HAP-1 (cell line): ENCODE data around the gene CA5B.
"Not testable (repeated sequence)": the region's sequence is repeated elsewhere in the genome, so short reads cannot be mapped to it uniquely, and the experiment has no call there.

Experiments used
- DNase-seq, 2 experiments: peaks; one replicate each; pipeline ENCODE4 v3.0.0-alpha.2; 2016 to 2020; ENCODE audit warnings: low spot score in 2 of 2
- H3K27me3 ChIP-seq: fragments of 250-450 bp; sonication (Bioruptor Pico); 2 replicates; pipeline ENCODE4 v1.5.1; 2020; ENCODE audit warnings: low read depth, mild to moderate bottlenecking, moderate library complexity
- H3K36me3 ChIP-seq: fragments of 250-450 bp; sonication (Bioruptor Pico); replicated peaks from 2 replicates; pipeline ENCODE4 v1.5.1; 2020; ENCODE audit warnings: mild to moderate bottlenecking
- H3K4me1 ChIP-seq: fragments of 250-450 bp; sonication (Bioruptor Pico); 2 replicates; pipeline ENCODE4 v1.5.1; 2020; ENCODE audit warnings: mild to moderate bottlenecking
- H3K4me3 ChIP-seq: fragments of 250-450 bp; sonication (Bioruptor Pico); 2 replicates; pipeline ENCODE4 v1.5.1; 2020; ENCODE audit warnings: mild to moderate bottlenecking, moderate library complexity
- H3K9me3 ChIP-seq: fragments of 250-450 bp; sonication (Bioruptor Pico); 2 replicates; pipeline ENCODE4 v1.5.1; 2020; ENCODE audit warnings: mild to moderate bottlenecking, moderate library complexity
- in situ Hi-C: fragments of 300-500 bp; cut with MboI; formaldehyde crosslinking; loops from 3 replicates; pipeline ENCODE4 v1.14.3; 2020; ENCODE audit warnings: low sequenced_read_pairs, inconsistent platforms, mixed read lengths

CA5B gene

DNA sequence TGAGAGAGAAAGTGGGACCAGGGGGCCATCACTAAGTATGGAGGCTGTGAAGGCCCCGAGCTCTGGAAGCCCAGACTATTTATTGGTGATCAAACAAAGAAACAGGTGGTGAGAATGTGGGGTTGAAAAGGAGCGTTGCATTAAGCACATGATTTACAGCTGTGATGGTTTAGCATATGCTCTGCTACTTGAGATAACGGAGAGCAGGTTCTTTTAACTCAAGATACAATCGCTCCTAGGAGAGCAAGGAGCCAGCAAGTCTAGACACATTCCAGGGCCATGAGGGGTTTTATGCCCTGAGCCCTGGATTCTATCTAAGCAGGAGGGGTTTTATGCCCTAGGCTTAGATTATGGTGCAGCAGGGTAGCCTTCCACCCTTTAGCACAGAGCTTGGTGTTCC lies 6.7 kb upstream of the CA5B start:
- DNase-seq, H3K27me3 ChIP-seq, in situ Hi-C loops, H3K4me1 ChIP-seq, H3K4me3 ChIP-seq, H3K9me3 ChIP-seq, H3K36me3 ChIP-seq: not testable (repeated sequence)

DNA sequence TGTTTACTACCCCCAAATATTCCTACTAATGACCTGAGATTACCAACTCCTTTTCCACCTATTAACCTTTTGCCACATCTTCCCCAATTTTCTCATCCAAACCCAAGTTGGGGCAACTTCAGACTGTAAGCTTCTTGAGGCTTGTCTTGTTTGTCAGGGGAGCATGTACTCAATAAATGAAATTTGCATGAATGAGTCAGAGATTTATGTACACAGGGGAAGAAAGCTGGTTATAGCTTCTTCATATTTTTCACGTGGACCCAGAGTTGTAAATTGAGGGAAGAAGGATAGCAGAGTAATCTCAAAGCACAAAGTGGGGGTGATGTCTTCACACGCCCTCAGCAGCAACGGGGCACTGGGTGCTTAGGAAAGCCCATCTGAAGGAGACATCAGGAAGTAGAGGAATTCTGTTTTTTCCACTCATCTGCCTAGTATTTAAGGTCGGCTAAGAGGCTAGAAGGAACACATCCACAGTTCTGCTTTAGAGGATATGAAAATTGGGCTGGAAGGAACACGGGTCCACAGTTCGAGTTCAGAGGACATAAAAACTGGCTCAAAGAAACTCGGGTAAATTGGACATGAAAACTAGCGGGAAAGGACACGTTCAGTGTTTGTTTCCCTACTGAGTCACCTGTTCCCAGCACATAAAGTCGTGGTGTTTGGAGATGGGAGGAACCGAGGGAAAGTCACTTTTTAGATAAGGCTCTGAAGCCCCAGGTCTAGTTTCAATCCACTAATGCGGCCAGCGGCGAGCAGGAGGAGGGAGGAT lies 696 bp upstream of the CA5B start:
- Histone ChIP-seq H3K4me3 (peak overlapping the region; percentile 11), H3K4me1 (peaks cover 22% of the 10 kb centered on the region), H3K9me3 (no peaks in the 10 kb centered on the region), H3K27me3 (no peaks in the 10 kb centered on the region), H3K36me3 (no peaks in the 10 kb centered on the region)
- DNase-seq, result no peak
- in situ Hi-C loops, result no loop called here

DNA sequence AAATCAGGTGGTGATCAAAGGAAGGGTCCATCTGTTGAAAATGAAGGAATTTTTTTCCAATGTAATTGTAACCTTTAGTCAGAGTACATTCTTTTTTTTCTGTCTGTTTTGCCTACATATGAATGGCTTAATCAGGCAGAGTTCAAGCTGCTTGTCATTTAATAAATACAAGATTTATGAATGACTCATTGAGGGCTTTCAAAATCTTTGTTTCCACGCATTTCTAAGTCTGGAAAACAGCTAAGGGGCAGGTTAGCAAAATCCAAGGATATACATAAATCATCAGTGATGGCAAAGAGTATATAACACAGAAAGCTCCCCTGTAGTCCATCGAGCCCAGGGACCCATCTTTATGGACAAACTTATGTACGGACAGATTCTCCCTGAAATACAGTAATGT lies 1.8 kb downstream of the CA5B start:
- Histone ChIP-seq H3K4me3 (no peak overlapping the region), H3K36me3 (no peaks in the 10 kb centered on the region), H3K27me3 (no peaks in the 10 kb centered on the region), H3K9me3 (no peaks in the 10 kb centered on the region), H3K4me1 (peaks cover 24% of the 10 kb centered on the region)
- in situ Hi-C loops, result no loop called here
- peak; percentile 42 to 94 for DNase-seq

DNA sequence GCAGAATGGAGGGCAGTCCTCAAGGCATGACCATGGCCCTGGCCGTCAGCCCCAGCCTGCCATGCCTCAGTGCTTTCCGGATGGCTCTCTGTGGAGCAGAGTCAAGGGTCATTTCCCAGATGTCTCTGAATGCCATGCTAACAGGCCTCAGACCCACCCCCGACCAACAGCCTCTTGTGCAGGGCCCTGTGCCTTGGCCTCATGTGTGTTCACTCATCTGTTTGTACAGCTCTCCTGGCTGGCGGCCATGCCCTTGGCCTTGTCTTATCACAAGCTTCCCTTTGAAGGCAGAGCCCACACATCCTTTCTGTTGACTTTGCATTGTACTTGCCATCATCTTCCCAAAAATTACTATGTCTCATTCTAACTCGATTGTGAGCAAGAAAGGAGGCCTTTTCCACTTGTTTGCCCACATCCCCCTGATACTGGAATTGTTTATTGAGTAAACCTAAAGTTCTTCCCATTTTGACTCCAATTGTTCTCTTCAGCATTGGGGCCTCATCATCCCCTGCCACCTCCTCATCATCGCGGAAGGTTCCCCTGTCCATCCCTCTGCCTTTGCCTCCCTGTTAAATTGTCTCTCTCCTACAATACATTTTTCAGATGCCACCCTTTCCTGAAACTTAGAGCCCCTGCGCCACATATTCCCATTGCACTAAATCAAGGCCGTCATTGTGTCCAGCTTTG lies 6.3 kb downstream of the CA5B start:
- Histone ChIP-seq H3K36me3 (no peaks in the 10 kb centered on the region), H3K4me1 (peaks cover 43% of the 10 kb centered on the region), H3K9me3 (no peaks in the 10 kb centered on the region), H3K4me3 (no peak overlapping the region), H3K27me3 (no peaks in the 10 kb centered on the region)
- in situ Hi-C loops, result no loop called here
- DNase-seq, result no peak

DNA sequence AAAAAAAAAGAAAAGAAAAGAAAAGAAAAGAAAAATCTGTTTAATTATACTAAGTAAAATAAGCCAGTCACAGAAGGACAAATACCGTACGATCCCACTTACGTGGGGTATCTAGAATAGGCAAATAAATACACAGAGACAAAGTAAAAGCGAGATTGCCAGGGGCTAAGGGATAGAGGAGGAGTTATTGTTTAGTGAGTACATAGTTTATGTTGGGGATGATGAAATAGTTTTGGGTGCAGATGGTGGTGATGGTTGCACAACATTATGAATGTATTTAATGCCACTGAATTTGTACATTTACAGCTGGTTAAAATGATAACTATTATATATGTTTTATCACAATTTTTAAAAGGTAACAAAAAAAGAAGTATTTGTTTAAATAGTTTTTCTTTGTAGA lies 7.1 kb downstream of the CA5B start:
- peak in 1 of 2 experiments; percentile 75 for DNase-seq
- Histone ChIP-seq H3K9me3 (no peaks in the 10 kb centered on the region), H3K27me3 (no peaks in the 10 kb centered on the region), H3K4me1 (peaks cover 47% of the 10 kb centered on the region), H3K36me3 (no peaks in the 10 kb centered on the region), H3K4me3 (no peak overlapping the region)
- in situ Hi-C loops, result no loop called here

DNA sequence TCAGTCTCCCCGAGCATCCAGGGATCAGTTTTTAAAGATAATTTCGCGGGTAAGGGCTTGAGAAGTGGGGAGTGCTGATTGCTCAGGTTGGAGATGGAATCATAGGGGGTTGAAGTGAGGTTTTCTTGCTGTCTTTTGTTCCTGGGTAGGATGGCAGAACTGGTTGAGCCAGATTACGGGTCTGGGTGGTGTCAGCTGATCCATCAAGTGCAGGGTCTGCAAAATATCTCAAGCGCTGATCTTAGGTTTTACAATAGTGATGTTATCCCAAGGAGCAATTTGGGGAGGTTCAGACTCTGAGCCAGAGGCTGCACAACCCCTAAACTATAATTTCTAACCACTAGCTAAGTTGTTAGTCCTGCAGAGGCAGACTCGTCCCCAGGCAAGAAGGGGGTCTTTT lies 8.6 kb downstream of the CA5B start:
- H3K9me3 ChIP-seq, H3K27me3 ChIP-seq, DNase-seq, H3K4me3 ChIP-seq, in situ Hi-C loops, H3K36me3 ChIP-seq: not testable (repeated sequence)
- H3K4me1 ChIP-seq, result peaks cover 56% of the 10 kb centered on the region

DNA sequence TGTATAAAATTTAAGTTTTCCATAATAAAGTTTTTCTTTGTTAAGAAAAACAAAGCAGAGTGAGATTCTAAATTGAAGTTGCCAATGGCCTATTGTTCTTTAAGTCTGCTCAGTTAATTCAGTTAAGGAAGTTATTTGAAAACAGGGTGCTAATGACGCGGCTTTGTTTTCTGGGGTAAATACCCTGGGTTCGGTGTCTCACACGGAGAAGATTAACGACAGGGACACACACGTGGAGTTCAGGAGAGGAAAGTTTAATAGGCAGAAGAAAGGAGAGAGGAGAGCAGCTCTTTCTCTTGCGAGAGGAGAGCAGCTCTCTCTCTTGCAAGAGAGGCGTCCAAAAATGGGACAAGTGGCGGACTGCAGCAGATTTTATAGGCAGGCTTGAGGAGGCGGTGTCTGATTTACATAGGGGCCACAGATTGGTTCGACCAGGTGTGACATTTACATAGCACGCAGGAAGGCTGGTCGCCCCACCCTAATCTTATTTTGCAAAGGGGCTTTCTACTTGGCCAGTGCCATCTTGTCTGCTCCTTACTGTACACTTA lies 9.6 kb downstream of the CA5B start:
- peaks cover 65% of the 10 kb centered on the region for H3K4me1 ChIP-seq
- H3K27me3 ChIP-seq, result no peaks in the 10 kb centered on the region
- no peaks in the 10 kb centered on the region for H3K36me3 ChIP-seq
- H3K9me3 ChIP-seq, result no peaks in the 10 kb centered on the region
- in situ Hi-C loops, result no loop called here
- H3K4me3 ChIP-seq, result no peak overlapping the region
- DNase-seq, result peak; percentile 44 to 83

DNA sequence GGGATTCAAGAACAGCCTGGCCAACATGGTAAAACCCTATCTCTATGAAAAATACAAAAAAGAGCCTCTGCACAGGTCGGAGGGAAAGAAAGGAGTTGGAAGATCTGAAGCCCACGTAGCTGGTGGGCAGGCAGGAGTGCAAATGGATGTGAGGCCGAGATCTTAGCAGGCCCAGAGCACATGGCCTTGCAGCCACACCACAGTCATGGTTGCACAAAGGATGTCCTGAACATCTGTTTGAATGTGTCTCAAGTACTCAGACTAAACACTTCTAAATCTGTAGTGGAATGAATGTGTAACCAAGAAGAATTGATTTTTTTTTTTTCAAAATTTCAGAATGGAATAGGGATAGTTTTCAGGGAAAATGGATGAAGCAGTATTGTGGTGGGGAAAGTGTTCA lies 10.8 kb downstream of the CA5B start:
- no peaks in the 10 kb centered on the region for H3K9me3 ChIP-seq
- in situ Hi-C loops, result no loop called here
- DNase-seq, result no peak
- H3K27me3 ChIP-seq, result no peaks in the 10 kb centered on the region
- H3K4me3 ChIP-seq, result no peak overlapping the region
- peaks cover 74% of the 10 kb centered on the region for H3K4me1 ChIP-seq
- no peaks in the 10 kb centered on the region for H3K36me3 ChIP-seq

DNA sequence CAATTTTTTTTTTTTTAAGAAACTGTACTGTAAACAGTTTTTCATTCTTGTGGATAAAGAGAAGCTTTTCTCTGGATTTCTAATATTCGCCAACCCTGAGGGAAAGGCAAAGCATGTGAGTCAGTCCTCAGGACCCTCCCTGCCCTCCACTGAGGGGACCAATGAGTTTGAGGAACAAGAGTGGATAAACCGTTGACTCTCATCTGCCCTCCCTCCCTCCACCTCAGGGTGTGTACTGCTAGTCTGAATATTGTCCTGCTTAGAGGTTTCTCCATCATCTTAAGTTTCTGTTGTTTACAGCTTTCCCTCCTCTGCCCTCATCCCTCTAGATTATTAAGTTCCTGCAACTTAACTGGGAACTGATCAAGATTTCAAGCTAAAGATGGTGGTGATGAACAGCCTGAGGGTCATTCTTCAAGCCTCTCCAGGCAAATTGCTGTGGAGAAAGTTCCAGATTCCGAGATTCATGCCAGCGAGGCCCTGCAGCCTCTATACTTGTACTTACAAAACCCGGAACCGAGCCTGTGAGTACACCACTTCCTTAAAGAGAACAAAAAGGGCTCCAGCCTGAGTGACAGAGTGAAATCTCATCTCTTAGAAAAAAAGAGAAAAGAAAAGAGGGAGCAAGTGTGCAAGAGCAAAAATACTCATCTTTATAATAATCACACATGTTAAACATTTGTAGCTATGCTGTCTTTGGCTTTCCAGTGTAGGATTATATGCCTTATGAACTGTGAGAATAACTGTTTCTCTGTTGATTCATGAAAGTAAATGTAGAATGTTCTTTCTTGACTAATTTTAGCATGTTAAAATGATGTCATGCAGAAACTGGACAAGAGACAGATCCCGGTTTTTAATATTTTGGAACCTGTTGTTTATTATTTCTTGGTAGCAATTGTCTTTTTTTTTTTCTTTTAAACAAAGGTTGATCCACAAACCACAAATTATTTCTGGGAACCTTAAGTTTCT lies 11.9 kb downstream of the CA5B start:
- no peaks in the 10 kb centered on the region for H3K9me3 ChIP-seq
- no peaks in the 10 kb centered on the region for H3K36me3 ChIP-seq
- H3K4me1 ChIP-seq, result peaks cover 75% of the 10 kb centered on the region
- no peak overlapping the region for H3K4me3 ChIP-seq
- in situ Hi-C loops, result no loop called here
- DNase-seq, result no peak
- H3K27me3 ChIP-seq, result no peaks in the 10 kb centered on the region

DNA sequence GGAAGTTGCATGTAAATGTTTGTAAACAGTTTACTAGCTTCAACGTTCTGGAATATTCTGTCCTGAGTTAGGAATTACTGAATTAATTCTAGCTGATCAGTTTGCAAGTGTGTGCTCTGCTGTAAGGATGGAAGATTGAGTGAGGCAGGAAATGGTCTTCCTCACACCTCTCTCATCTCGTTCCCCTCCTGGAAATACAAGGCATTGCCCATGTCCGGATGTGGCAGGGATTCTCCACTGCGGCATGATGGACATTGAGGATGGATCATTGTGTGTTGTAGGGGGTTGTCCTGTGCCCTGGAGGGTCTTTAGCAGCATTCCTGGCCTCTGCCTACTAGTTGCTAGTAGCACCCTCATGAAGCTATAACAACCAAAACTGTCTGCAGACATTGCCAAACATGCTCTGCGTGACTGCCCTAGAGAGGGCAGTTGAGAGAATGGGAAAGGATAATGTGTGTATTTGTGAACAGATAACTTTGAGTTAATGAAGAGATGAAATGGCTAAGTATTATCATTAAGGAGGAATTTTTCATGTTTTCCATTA lies 12.6 kb downstream of the CA5B start:
- Histone ChIP-seq H3K36me3 (no peaks in the 10 kb centered on the region; the same call in 1 of the 2 replicates), H3K4me1 (peaks cover 68% of the 10 kb centered on the region), H3K4me3 (no peak overlapping the region), H3K9me3 (no peaks in the 10 kb centered on the region), H3K27me3 (no peaks in the 10 kb centered on the region)
- DNase-seq, result peak in 1 of 2 experiments; percentile 73
- in situ Hi-C loops, result no loop called here

DNA sequence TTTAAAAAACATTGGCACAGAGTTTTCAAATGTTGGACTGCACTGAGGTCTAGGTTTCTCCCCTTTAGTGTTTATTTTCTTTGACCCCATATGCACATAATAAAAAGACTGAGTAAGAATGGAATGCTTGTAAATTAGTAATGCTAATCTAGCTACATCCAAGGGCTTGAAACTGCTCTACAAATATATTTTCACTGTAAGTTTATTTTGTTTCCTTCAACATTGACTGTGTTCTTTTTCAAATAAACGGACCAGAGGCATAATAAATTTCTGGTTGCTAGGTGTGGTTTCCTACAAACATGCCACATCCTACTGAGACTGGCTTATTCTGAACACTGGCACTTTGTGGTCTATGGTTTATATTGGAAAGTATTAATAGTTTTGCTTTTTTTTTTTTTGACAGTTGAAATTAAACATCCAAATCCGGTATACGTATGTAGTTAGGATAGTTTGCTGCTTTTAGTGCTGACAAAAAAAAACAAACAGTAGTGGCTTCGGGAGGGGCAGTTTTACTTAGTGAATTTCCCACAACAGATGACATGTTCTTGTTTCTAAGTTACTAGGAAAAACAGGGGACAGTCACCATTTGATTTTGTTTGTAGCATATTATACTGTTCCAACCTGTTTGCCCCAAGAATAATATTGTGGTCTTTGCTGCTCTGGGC lies 13.2 kb downstream of the CA5B start:
- in situ Hi-C loops, result no loop called here

DNA sequence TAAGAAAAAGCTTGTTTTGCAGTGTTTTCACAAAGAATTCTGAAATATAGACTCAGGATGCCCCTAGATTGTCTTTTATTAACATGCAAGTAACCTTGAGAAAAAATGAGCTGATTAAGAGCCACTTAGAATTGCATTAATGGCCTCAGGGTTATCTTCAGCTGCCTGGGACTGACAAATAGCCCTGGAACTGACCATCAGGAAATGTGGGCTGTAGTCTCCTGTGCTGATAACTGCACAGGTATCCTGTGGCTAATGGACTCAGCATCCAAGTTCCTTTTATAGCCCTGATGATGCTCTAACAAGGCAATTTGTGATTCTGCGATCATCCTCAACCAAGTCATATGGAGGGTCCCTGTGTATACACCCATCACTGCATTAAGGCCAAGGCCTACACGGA lies 17.0 kb downstream of the CA5B start:
- Histone ChIP-seq H3K9me3 (no peaks in the 10 kb centered on the region), H3K27me3 (no peaks in the 10 kb centered on the region), H3K4me3 (no peak overlapping the region), H3K4me1 (peaks cover 37% of the 10 kb centered on the region), H3K36me3 (no peaks in the 10 kb centered on the region; the same call in 1 of the 2 replicates)
- no peak for DNase-seq
- in situ Hi-C loops, result no loop called here

More for the DNA sequence above, 13.2 kb downstream of the CA5B start:
- Histone ChIP-seq H3K4me1 (peaks cover 68% of the 10 kb centered on the region), H3K36me3 (no peaks in the 10 kb centered on the region; the same call in 1 of the 2 replicates), H3K9me3 (no peaks in the 10 kb centered on the region), H3K27me3 (no peaks in the 10 kb centered on the region), H3K4me3 (no peak overlapping the region)
- DNase-seq, result peak in 1 of 2 experiments; percentile 95

DNA sequence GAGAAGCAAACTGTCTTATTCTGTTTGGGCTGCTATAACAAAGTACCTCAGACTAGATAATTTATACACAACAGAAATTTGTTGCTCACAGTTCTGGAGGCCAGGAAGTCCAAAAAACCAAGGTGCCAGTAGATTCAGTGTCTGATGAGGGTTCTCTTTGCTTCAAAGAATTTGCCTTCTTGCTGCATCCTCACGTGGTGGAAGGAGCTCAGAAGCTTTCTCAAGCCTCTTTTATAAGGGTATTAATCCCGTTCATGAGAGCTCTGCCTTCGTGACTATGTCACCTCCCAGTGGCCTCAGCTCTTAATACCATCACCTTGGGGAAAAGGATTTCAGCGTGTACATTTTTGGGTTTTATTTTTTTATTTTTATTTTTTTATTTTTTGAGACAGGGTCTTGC lies 20.1 kb downstream of the CA5B start:
- Histone ChIP-seq H3K27me3 (no peaks in the 10 kb centered on the region), H3K4me3 (no peak overlapping the region), H3K36me3 (no peaks in the 10 kb centered on the region; the same call in 1 of the 2 replicates), H3K4me1 (peaks cover 8% of the 10 kb centered on the region), H3K9me3 (no peaks in the 10 kb centered on the region)
- no peak for DNase-seq
- in situ Hi-C loops, result no loop called here
